WTC11 (cell line): ENCODE measurements around the gene NEK7. TPM values are rescaled to one million over a fixed set of nuclear protein-coding genes. Genes with fewer than 3 reads are reported as not detected.

Experiments used
- ATAC-seq: fragments of 200-7000 bp; cut with Tn5 transposase; 2 replicates; pipeline ENCODE4 v1.10.0; 2021; ENCODE audit warnings: mild to moderate bottlenecking, moderate library complexity
- CTCF ChIA-PET: fragments of 300-600 bp; sonication (Branson Sonifier 250); formaldehyde crosslinking; loops from one replicate; lab custom pipeline; 2021; ENCODE audit warnings: antibody characterized with exemption; lab: Charles Lee
- POLR2A ChIA-PET: fragments of 350-600 bp; sonication (Branson Sonifier 250); formaldehyde crosslinking; loops from one replicate; lab custom pipeline; 2021; ENCODE audit warnings: antibody characterized with exemption; lab: Charles Lee
- DNase-seq: peaks from one replicate; pipeline ENCODE4 v3.0.0; 2021; ENCODE audit warnings: low spot score
- H3K27ac Mint-ChIP-seq: 2 replicates; pipeline ENCODE4 v1.8.0; 2021; ENCODE audit warnings: mixed read lengths
- H3K27me3 Mint-ChIP-seq: 2 replicates; pipeline ENCODE4 v1.8.0; 2021; ENCODE audit warnings: low read depth, mild to moderate bottlenecking, moderate library complexity, mixed read lengths
- H3K36me3 Mint-ChIP-seq: 2 replicates; pipeline ENCODE4 v1.8.0; 2021; ENCODE audit warnings: mixed read lengths
- H3K4me1 Mint-ChIP-seq: 2 replicates; pipeline ENCODE4 v1.8.0; 2022; ENCODE audit warnings: mixed read lengths
- H3K4me3 Mint-ChIP-seq: 2 replicates; pipeline ENCODE4 v1.8.0; 2021; ENCODE audit warnings: mild to moderate bottlenecking, moderate library complexity, mixed read lengths
- H3K9me3 Mint-ChIP-seq: 2 replicates; pipeline ENCODE4 v1.8.0; 2021; ENCODE audit warnings: mixed read lengths
- AR ChIP-seq: fragments of 250-450 bp; sonication (Bioruptor Pico); IDR thresholded peaks from 2 replicates; pipeline ENCODE4 v1.9.0; 2021; ENCODE audit warnings: mild to moderate bottlenecking
- ATF6 ChIP-seq: sonication (generic); formaldehyde crosslinking; IDR thresholded peaks from 2 replicates; pipeline ENCODE4 v1.8.1; 2023; ENCODE audit warnings: mild to moderate bottlenecking, missing genetic modification reagents
- CBFB ChIP-seq: sonication (generic); formaldehyde crosslinking; IDR thresholded peaks from 2 replicates; pipeline ENCODE4 v1.8.1; 2022; ENCODE audit warnings: mild to moderate bottlenecking, low read depth, missing genetic modification reagents
- CREB1 ChIP-seq: sonication (generic); formaldehyde crosslinking; IDR thresholded peaks from 2 replicates; pipeline ENCODE4 v1.8.0; 2023; ENCODE audit warnings: mild to moderate bottlenecking, missing genetic modification reagents
- E2F1 ChIP-seq: sonication (generic); formaldehyde crosslinking; IDR thresholded peaks from 2 replicates; pipeline ENCODE4 v1.8.0; 2022; ENCODE audit warnings: mild to moderate bottlenecking, missing genetic modification reagents
- EMX1 ChIP-seq: fragments of 250-450 bp; sonication (Bioruptor Pico); IDR thresholded peaks from 2 replicates; pipeline ENCODE4 v1.8.0; 2021; ENCODE audit warnings: mild to moderate bottlenecking
- ESRRA ChIP-seq: sonication (generic); formaldehyde crosslinking; IDR thresholded peaks from 2 replicates; pipeline ENCODE4 v1.8.1; 2022; ENCODE audit warnings: mild to moderate bottlenecking, missing genetic modification reagents, borderline replicate concordance
- FOXK1 ChIP-seq: sonication (generic); formaldehyde crosslinking; IDR thresholded peaks from 2 replicates; pipeline ENCODE4 v1.8.0; 2022; ENCODE audit warnings: mild to moderate bottlenecking, moderate library complexity, missing genetic modification reagents
- FOXP1 ChIP-seq: sonication (generic); formaldehyde crosslinking; IDR thresholded peaks from 2 replicates; pipeline ENCODE4 v1.8.0; 2022; ENCODE audit warnings: missing genetic modification reagents, mild to moderate bottlenecking, moderate library complexity, borderline replicate concordance
- FOXP4 ChIP-seq: sonication (generic); formaldehyde crosslinking; IDR thresholded peaks from 2 replicates; pipeline ENCODE4 v1.8.0; 2022; ENCODE audit warnings: mild to moderate bottlenecking, missing genetic modification reagents
- JAZF1 ChIP-seq: fragments of 250-450 bp; sonication (Bioruptor Pico); IDR thresholded peaks from 2 replicates; pipeline ENCODE4 v1.9.0; 2021; ENCODE audit warnings: moderate library complexity, mild to moderate bottlenecking, inconsistent platforms
- MYBL2 ChIP-seq: sonication (generic); formaldehyde crosslinking; IDR thresholded peaks from 2 replicates; pipeline ENCODE4 v1.8.1; 2023; ENCODE audit warnings: mild to moderate bottlenecking, moderate library complexity, missing genetic modification reagents
- RELA ChIP-seq: sonication (generic); formaldehyde crosslinking; IDR thresholded peaks from 2 replicates; pipeline ENCODE4 v1.8.1; 2022; ENCODE audit warnings: missing genetic modification reagents, mild to moderate bottlenecking, borderline replicate concordance
- SOX15 ChIP-seq: fragments of 250-450 bp; sonication (Bioruptor Pico); IDR thresholded peaks from 2 replicates; pipeline ENCODE4 v1.9.0; 2021; ENCODE audit warnings: mild to moderate bottlenecking
- ZBTB21 ChIP-seq: sonication (generic); formaldehyde crosslinking; IDR thresholded peaks from 2 replicates; pipeline ENCODE4 v1.8.1; 2023; ENCODE audit warnings: mild to moderate bottlenecking, missing genetic modification reagents, borderline replicate concordance
- ZMAT4 ChIP-seq: fragments of 250-450 bp; sonication (Bioruptor Pico); IDR thresholded peaks from 2 replicates; pipeline ENCODE4 v1.9.0; 2021; ENCODE audit warnings: mild to moderate bottlenecking
- ZNF121 ChIP-seq: sonication (generic); formaldehyde crosslinking; IDR thresholded peaks from 2 replicates; pipeline ENCODE4 v1.8.0; 2023; ENCODE audit warnings: missing genetic modification reagents
- ZNF138 ChIP-seq: sonication (generic); formaldehyde crosslinking; conservative IDR thresholded peaks from 2 replicates; pipeline ENCODE4 v1.8.1; 2022; ENCODE audit warnings: mild to moderate bottlenecking, moderate library complexity, missing genetic modification reagents
- ZNF263 ChIP-seq: sonication (generic); formaldehyde crosslinking; IDR thresholded peaks from 2 replicates; pipeline ENCODE4 v1.8.1; 2022; ENCODE audit warnings: low read depth, mild to moderate bottlenecking, moderate library complexity, missing genetic modification reagents
- ZSCAN18 ChIP-seq: fragments of 250-450 bp; sonication (Bioruptor Pico); IDR thresholded peaks from 2 replicates; pipeline ENCODE4 v2.1.2; 2022; ENCODE audit warnings: mild to moderate bottlenecking, moderate library complexity
- total RNA-seq: library from RNA; stranded (reverse); gene quantifications from 3 replicates; pipeline ENCODE4 v1.2.3, GENCODE V29; 2021

The NEK7 gene
- total RNA-seq, 1 experiment from 2014 or later, result 10.3 TPM

- Mint-ChIP-seq H3K4me1 (peaks cover 14% of the 10 kb centered on the region), H3K9me3 (no peaks in the 10 kb centered on the region), H3K27me3 (no peaks in the 10 kb centered on the region), H3K36me3 (no peaks in the 10 kb centered on the region), H3K4me3 (no peak overlapping the region), H3K27ac (no peak overlapping the region; the same call in 1 of the 2 replicates)
- TF ChIP-seq JAZF1, result no peak
- TF ChIP-seq CBFB (CRISPR knock-in tag), result no peak
- TF ChIP-seq MYBL2 (CRISPR knock-in tag), result no peak
- TF ChIP-seq E2F1 (CRISPR knock-in tag), result no peak
- no peak for TF ChIP-seq CREB1 (CRISPR knock-in tag)
- no peak for TF ChIP-seq ZNF263 (CRISPR knock-in tag)
- TF ChIP-seq RELA (CRISPR knock-in tag), result no peak
- TF ChIP-seq FOXK1 (CRISPR knock-in tag), result no peak
- no peak for TF ChIP-seq ZSCAN18
- no peak for TF ChIP-seq EMX1 (CRISPR knock-in tag)
- TF ChIP-seq ESRRA, result no peak
- no peak for TF ChIP-seq ZBTB21 (CRISPR knock-in tag)
- TF ChIP-seq ZNF138 (CRISPR knock-in tag), result no peak
- TF ChIP-seq FOXP1 (CRISPR knock-in tag), result no peak
- no peak for TF ChIP-seq SOX15
- TF ChIP-seq ZMAT4, result no peak
- no peak for TF ChIP-seq AR (CRISPR knock-in tag)
- no peak for TF ChIP-seq FOXP4
- TF ChIP-seq ZNF121, result no peak
- no peak for TF ChIP-seq ATF6 (CRISPR knock-in tag)
- POLR2A ChIA-PET, result no interaction called here
- ATAC-seq (no peak), DNase-seq (no peak)
- CTCF ChIA-PET, result no interaction called here
These were observed 3.7 kb upstream of the NEK7 start for GRCh38 chr1:198153103-198153502.
